ENCODE results near the gene CTSL. TPM values are rescaled to one million over a fixed set of nuclear protein-coding genes. Genes with fewer than 3 reads are reported as not detected.

CTSL gene
- total and polyA plus RNA-seq, 2 of the 13 experiments (the other 11 are each of a cell fraction or from before 2014, with no cell fraction given): 78.1 to 113 TPM

- in situ Hi-C loops (cut with HindIII; ENCODE audit: extremely low pct_ligation_motif_present, low pct_unique_long_range_greater_than_20kb): no loop called here
- no peaks in the 10 kb centered on the region for H4K20me1 ChIP-seq (ENCODE audit: insufficient read depth, low read length)
- no peak overlapping the region for H3K9ac ChIP-seq (ENCODE audit: insufficient read depth, low read depth, low read length)
- FAIRE-seq (no peak), ATAC-seq (no peak), DNase-seq (ENCODE audit: low spot score) (no peak)
- intact Hi-C loops (cut with micrococcal nuclease; ENCODE audit: unreplicated experiment): no loop called here
- 96% methylated on average over 11 of the region's 39 CpGs for WGBS (ENCODE audit: low lambda C conversion rate)
- no peaks in the 10 kb centered on the region for H3K79me2 ChIP-seq (ENCODE audit: insufficient read depth, low read length)
- H3K27ac ChIP-seq (ENCODE audit: extremely low read length, insufficient read depth, low read length): no peak overlapping the region
- H3K4me3 ChIP-seq (replicated peaks in 1 of 3; ENCODE audit: insufficient read depth in 1 of 3, low read depth in 2 of 3, low read length in 3 of 3): no peak overlapping the region
- POLR2A ChIA-PET: no interaction called here
- 0 out of 2 replicates have a peak, but pooled peaks cover 12% of the 10 kb centered on the region for H3K4me1 ChIP-seq (ENCODE audit: insufficient read depth, low read length)
- TF ChIP-seq ZNF34 (CRISPR knock-in tag; IDR thresholded peaks at IDR 0.05; ENCODE audit: borderline replicate concordance): no peak
- no peak for TF ChIP-seq CHD2 (IDR thresholded peaks at IDR 0.05; ENCODE audit: low read depth, low read length)
- TF ChIP-seq PBX2 (CRISPR knock-in tag; IDR thresholded peaks at IDR 0.05): no peak
- TF ChIP-seq HIVEP1 (CRISPR knock-in tag; IDR thresholded peaks at IDR 0.05): no peak
- no peak for TF ChIP-seq ZSCAN30 (CRISPR knock-in tag; IDR thresholded peaks at IDR 0.05)
- TF ChIP-seq ZNF563 (CRISPR knock-in tag; IDR thresholded peaks at IDR 0.05): no peak
- no peak for TF ChIP-seq ARNTL (CRISPR knock-in tag; IDR thresholded peaks at IDR 0.05)
- no peak for TF ChIP-seq ZNF788 (CRISPR knock-in tag; IDR thresholded peaks at IDR 0.05; ENCODE audit: borderline replicate concordance)
- no peak for TF ChIP-seq ZNF256 (CRISPR knock-in tag; conservative IDR thresholded peaks at IDR 0.05)
- TF ChIP-seq ZNF766 (CRISPR knock-in tag; IDR thresholded peaks at IDR 0.05; ENCODE audit: borderline replicate concordance): no peak
- TF ChIP-seq ZBTB7A (CRISPR knock-in tag; IDR thresholded peaks at IDR 0.05): no peak
- TF ChIP-seq REXO4 (CRISPR knock-in tag; IDR thresholded peaks at IDR 0.05; ENCODE audit: borderline replicate concordance): no peak
- no peak for TF ChIP-seq POLR2AphosphoS2 (IDR thresholded peaks at IDR 0.05; ENCODE audit: low read depth, low read length)
- TF ChIP-seq ZBTB33 (CRISPR knock-in tag; IDR thresholded peaks at IDR 0.05): no peak
- no peak overlapping the region for H2AFZ ChIP-seq (ENCODE audit: low read length)
- H3K4me2 ChIP-seq (ENCODE audit: low read depth, low read length): no peak overlapping the region
- H3K36me3 ChIP-seq (replicated peaks in 1 of 2; ENCODE audit: control insufficient read depth in 1 of 2, insufficient read depth in 2 of 2, low read length in 2 of 2): peaks cover 4 to 39% of the 10 kb centered on the region in 2 experiments; a peak in 4 of 5 replicates
- H3K27me3 ChIP-seq (ENCODE audit: control insufficient read depth in 1 of 2, insufficient read depth in 2 of 2, low read length in 2 of 2): no peaks in the 10 kb centered on the region
- H3K9me3 ChIP-seq (ENCODE audit: low read length): no peaks in the 10 kb centered on the region
- no TSS peak for BruUV-seq (replicated peaks)
- CTCF ChIA-PET (ENCODE audit: low intra/inter-chr PET ratio, low total read pairs): no interaction called here
Observed at GRCh38 chr9:87706066-87706739, 19.7 kb upstream of the CTSL start.
